Measurements from ENCODE around the gene ZNF775.

The ZNF775 gene

DNA sequence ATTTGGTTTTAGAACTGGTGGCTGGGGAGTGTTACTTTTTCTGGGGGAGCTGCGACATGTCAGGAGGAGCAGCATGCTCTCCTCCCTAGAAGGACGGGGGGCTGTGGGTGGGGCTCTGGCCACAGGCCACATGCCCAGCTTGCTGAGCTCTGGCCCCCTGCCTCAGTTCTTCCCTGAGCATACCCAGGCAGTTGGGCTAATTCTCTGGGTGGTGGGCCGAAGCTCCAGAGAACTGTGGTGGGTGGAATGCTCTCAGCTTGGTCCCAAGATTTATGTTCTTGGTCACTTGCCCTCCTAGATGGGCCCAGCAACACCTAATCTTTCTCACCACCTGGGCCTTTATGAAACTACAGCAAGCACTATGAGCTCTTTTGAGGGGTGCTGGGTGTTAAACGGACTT lies 5.1 kb upstream of the ZNF775 start:
- TF ChIP-seq ZFX (IDR thresholded peaks at IDR 0.05; ENCODE audit: borderline replicate concordance), result no peak
- TF ChIP-seq, protein P1, sequence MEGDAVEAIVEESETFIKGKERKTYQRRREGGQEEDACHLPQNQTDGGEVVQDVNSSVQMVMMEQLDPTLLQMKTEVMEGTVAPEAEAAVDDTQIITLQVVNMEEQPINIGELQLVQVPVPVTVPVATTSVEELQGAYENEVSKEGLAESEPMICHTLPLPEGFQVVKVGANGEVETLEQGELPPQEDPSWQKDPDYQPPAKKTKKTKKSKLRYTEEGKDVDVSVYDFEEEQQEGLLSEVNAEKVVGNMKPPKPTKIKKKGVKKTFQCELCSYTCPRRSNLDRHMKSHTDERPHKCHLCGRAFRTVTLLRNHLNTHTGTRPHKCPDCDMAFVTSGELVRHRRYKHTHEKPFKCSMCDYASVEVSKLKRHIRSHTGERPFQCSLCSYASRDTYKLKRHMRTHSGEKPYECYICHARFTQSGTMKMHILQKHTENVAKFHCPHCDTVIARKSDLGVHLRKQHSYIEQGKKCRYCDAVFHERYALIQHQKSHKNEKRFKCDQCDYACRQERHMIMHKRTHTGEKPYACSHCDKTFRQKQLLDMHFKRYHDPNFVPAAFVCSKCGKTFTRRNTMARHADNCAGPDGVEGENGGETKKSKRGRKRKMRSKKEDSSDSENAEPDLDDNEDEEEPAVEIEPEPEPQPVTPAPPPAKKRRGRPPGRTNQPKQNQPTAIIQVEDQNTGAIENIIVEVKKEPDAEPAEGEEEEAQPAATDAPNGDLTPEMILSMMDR (IDR thresholded peaks at IDR 0.05), result no peak
- peak overlapping the region; percentile 98 for H3K27ac ChIP-seq

DNA sequence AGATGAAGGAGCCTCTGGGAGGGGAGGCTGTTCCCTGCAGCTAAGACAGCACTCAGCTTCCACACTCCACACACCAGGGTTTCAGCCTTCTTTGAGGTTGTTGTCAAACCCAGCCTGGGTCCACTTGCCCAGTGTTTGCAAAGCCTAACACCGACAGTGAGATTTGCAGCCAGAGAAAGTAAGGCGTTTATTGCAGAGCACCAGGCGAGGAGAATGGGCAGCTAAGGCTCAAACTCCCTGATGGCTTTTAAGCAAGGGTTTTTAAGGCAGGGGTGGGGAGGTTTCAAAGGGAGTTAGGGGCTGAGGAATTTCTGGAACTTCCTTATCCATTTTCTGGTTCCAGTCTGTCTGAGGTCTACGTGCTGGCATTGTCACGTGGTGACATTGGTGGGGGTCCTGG lies 4.7 kb upstream of the ZNF775 start:
- H3K27ac ChIP-seq, result peak overlapping the region; percentile 98

DNA sequence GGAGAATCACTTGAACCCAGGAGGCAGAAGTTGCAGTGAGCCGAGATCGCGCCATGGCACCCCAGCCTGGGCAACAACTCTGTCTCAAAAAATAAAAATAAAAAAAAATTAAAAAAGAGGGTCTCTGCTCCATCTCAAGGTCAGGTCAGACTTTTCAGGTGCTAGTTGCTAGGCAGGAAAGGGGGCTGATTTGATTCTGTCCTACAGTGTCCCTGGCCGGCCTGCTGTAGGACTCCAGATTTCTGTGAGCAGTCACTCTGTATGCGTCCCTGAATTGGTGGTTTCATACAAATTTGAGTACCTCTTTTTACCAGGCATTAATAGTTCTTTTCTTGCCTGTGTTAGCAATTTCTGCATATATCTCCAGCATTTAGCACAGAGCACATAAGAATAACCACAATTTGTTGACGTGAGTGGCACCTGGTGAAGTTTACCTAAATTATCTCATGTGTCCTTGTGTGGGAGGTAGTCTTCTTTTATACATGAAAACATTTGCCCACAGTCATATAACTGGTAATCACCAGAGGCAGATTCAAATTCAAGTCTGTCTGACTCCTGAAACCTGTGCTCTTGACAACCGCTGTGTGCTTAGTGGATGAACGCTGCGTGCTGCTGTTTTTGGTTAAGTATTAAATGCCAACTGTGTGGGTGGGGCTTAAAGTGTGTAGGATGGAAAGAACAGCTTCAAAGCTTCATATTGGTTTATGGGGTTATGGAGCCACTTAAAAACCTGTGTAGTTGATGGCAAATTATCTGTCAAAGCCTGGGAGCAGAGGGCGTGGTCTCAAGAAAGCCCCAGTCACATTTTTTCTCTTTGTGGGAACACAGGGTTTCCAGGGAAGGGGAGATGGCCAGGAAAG lies 3.2 kb upstream of the ZNF775 start:
- TF ChIP-seq, protein P1 (IDR thresholded peaks at IDR 0.05), result no peak
- H3K27ac ChIP-seq, result peak overlapping the region; percentile 98

More for the DNA sequence above, 4.7 kb upstream of the ZNF775 start:
- TF ChIP-seq ZFX (IDR thresholded peaks at IDR 0.05; ENCODE audit: borderline replicate concordance), result no peak
- TF ChIP-seq, protein P1 (IDR thresholded peaks at IDR 0.05), result no peak

DNA sequence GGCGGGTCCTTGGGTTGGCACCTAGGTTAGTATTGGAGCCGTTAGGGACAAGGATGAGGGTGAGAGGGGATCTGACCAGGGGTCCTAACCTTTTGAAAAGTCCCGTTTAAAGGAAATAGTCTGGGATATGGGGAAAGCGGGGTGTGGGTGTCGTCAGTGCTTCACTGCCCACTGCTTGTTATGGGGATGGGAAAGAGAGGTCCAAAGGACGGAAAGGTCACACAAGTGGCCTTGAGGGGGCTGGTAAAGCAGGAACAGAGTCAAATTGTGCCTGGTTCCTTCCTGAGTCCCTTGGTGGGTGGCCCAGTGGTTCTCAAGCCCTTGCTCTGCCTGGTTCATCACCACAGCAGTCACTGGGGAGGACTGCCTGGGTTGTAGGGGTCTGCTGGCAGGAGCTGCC lies 2.6 kb upstream of the ZNF775 start:
- TF ChIP-seq, protein P1 (IDR thresholded peaks at IDR 0.05), result no peak
- no peak for TF ChIP-seq ZFX (IDR thresholded peaks at IDR 0.05; ENCODE audit: borderline replicate concordance)
- H3K27ac ChIP-seq, result peak overlapping the region; percentile 98

DNA sequence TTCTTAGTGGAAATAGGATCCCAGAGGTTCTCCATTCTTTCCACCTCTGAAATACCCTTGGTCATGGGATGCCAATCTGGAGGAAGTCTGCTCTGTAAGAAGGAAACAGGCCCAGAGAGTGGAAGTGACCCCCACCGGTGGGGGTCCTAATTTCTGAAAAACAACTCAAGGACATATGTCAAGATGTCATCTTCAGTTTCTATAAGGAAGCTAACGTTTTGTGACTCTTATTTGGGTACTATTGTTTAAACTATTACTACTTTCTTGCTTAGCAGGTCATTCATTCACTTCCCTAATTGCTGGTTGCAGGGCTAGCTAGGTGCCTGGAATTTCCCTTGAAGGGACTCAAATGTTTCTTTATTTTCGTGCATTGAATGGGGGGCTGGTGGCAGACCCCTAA lies 1.9 kb upstream of the ZNF775 start:
- TF ChIP-seq, protein P1 (IDR thresholded peaks at IDR 0.05), result no peak
- no peak for TF ChIP-seq ZFX (IDR thresholded peaks at IDR 0.05; ENCODE audit: borderline replicate concordance)

DNA sequence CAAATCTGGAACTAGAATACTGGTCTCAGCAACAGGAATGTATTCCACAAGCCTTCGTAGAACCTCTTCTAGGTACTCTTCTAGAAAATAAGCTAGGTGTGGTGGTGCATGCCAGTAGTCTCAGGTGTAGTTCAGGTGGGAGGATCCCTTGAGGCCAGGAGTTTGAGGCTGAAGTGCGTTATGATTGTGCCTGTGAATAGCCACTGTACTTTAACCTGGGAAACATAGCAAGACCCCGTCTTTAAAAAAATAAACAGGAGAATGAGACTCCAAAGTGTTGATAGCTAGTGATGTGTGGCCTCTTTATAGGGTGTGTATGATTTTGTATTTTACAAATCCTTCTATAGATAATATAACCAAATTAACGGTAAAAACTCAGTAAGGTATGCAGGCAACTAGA lies 1.5 kb upstream of the ZNF775 start:
- TF ChIP-seq ZFX (IDR thresholded peaks at IDR 0.05; ENCODE audit: borderline replicate concordance), result no peak
- TF ChIP-seq, protein P1 (IDR thresholded peaks at IDR 0.05), result no peak
- H3K27ac ChIP-seq, result peak overlapping the region; percentile 98

More for the DNA sequence above, 1.9 kb upstream of the ZNF775 start:
- peak overlapping the region; percentile 98 for H3K27ac ChIP-seq

DNA sequence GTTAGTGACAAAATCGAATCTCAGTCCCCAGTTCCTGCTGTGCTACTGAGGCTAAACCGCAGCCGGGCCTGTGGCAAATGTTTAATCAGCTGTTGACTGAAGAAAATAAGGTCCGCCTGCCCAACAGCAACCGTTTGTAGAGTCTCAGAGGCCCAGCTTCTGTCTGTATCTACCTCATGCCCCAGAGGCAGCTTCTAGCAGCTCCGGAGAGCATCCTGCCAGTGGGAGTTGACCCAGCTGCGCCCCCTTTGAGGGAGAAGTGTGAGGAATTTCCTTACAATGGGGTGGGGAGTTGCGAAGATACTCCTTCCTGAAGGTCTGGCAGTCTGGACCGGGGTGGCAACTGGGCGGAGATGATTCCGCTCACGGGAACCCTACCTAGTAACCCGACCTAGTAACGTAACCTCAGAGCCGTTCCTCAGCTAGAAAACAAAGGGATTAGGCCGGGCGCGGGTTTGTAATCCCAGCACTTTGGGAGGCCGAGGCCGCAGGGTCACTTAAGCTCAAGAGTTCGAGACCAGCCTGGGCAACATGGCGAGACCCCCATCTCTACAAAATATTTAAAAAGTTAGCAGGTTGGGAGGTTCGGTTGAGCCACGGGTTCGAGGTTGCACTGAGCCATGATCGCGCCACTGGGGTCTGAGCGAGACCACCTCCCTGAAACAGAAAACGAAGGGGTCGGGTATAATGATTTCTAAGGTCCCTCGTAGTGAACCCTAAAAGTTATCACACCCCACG lies 846 bp upstream of the ZNF775 start:
- no peak for TF ChIP-seq ZFX (IDR thresholded peaks at IDR 0.05; ENCODE audit: borderline replicate concordance)
- TF ChIP-seq, protein P1 (IDR thresholded peaks at IDR 0.05), result peak; percentile 20; the same call in 1 of the 2 replicates
- H3K27ac ChIP-seq, result peak overlapping the region; percentile 98

Measured in 22Rv1 (cell line).